ENCODE measurements around the gene NLRP7.
"Not testable (repeated sequence)": the region's sequence is repeated elsewhere in the genome, so short reads cannot be mapped to it uniquely, and the experiment has no call there.

NLRP7 gene

GRCh38 chr19:54918499-54918898 lies 28.8 kb downstream of the NLRP7 start:
- Histone ChIP-seq H3K27me3 (ENCODE audit: low read depth, low read length) (no peaks in the 10 kb centered on the region), H3K4me3 (ENCODE audit: low read depth in 1 of 2, low read length in 2 of 2) (no peak overlapping the region)

GRCh38 chr19:54916822-54917221 lies 30.5 kb downstream of the NLRP7 start:
- no peak overlapping the region for H3K27ac ChIP-seq (ENCODE audit: low read length)
- no peaks in the 10 kb centered on the region for H3K36me3 ChIP-seq (ENCODE audit: control insufficient read depth in 1 of 2, insufficient read depth in 2 of 2, low read length in 2 of 2)
- no peak overlapping the region for H3K4me3 ChIP-seq (ENCODE audit: low read depth in 1 of 2, low read length in 2 of 2)
- H3K4me1 ChIP-seq (ENCODE audit: control insufficient read depth in 1 of 2, insufficient read depth in 2 of 2, low read length in 2 of 2): no peaks in the 10 kb centered on the region
- no peaks in the 10 kb centered on the region for H3K9me3 ChIP-seq (ENCODE audit: control insufficient read depth in 1 of 2, low read length in 2 of 2)
- no peaks in the 10 kb centered on the region for H3K27me3 ChIP-seq (ENCODE audit: low read depth, low read length)

More at GRCh38 chr19:54918499-54918898, 28.8 kb downstream of the NLRP7 start:
- Histone ChIP-seq H3K9me3 (ENCODE audit: control insufficient read depth in 1 of 2, low read length in 2 of 2) (no peaks in the 10 kb centered on the region), H3K27ac (ENCODE audit: low read length) (no peak overlapping the region), H3K4me1 (ENCODE audit: control insufficient read depth in 1 of 2, insufficient read depth in 2 of 2, low read length in 2 of 2) (no peaks in the 10 kb centered on the region), H3K36me3 (ENCODE audit: control insufficient read depth in 1 of 2, insufficient read depth in 2 of 2, low read length in 2 of 2) (no peaks in the 10 kb centered on the region)

- H3K27me3 ChIP-seq (ENCODE audit: low read depth, low read length); H3K27ac ChIP-seq (ENCODE audit: low read length); H3K4me1 ChIP-seq (ENCODE audit: control insufficient read depth in 1 of 2, insufficient read depth in 2 of 2, low read length in 2 of 2); H3K9me3 ChIP-seq (ENCODE audit: control insufficient read depth in 1 of 2, low read length in 2 of 2); H3K36me3 ChIP-seq (ENCODE audit: control insufficient read depth in 1 of 2, insufficient read depth in 2 of 2, low read length in 2 of 2); H3K4me3 ChIP-seq (ENCODE audit: low read depth in 1 of 2, low read length in 2 of 2): not testable (repeated sequence)
Observed at GRCh38 chr19:54907899-54908298, 39.4 kb downstream of the NLRP7 start.

- Histone ChIP-seq H3K27ac (ENCODE audit: low read length) (no peak overlapping the region), H3K4me1 (ENCODE audit: control insufficient read depth in 1 of 2, insufficient read depth in 2 of 2, low read length in 2 of 2) (no peaks in the 10 kb centered on the region), H3K9me3 (ENCODE audit: control insufficient read depth in 1 of 2, low read length in 2 of 2) (no peaks in the 10 kb centered on the region), H3K4me3 (ENCODE audit: low read depth in 1 of 2, low read length in 2 of 2) (no peak overlapping the region), H3K36me3 (ENCODE audit: control insufficient read depth in 1 of 2, insufficient read depth in 2 of 2, low read length in 2 of 2) (no peaks in the 10 kb centered on the region), H3K27me3 (ENCODE audit: low read depth, low read length) (no peaks in the 10 kb centered on the region)
Observed at GRCh38 chr19:54906819-54907218, 40.5 kb downstream of the NLRP7 start.

- H3K9me3 ChIP-seq (ENCODE audit: control insufficient read depth in 1 of 2, low read length in 2 of 2): no peaks in the 10 kb centered on the region
- H3K4me1 ChIP-seq (ENCODE audit: control insufficient read depth in 1 of 2, insufficient read depth in 2 of 2, low read length in 2 of 2): no peaks in the 10 kb centered on the region
- no peak within 1 kb of the TSS for H3K27ac ChIP-seq (ENCODE audit: low read length)
- no peaks in the 10 kb centered on the region for H3K27me3 ChIP-seq (ENCODE audit: low read depth, low read length)
- no peak within 1 kb of the TSS for H3K4me3 ChIP-seq (ENCODE audit: low read depth in 1 of 2, low read length in 2 of 2)
- H3K36me3 ChIP-seq (ENCODE audit: control insufficient read depth in 1 of 2, insufficient read depth in 2 of 2, low read length in 2 of 2): no peaks in the 10 kb centered on the region
Observed at GRCh38 chr19:54905803-54906511, 41.4 kb downstream of the NLRP7 start, which contains the start of gene NCR1. Gene NCR1, plus strand, starts transcription at chr19:54906148. Its CDS starts 40 bp downstream, at chr19:54906188.

- Histone ChIP-seq H3K27ac (ENCODE audit: low read length) (no peak overlapping the region), H3K27me3 (ENCODE audit: low read depth, low read length) (no peaks in the 10 kb centered on the region)
Observed at GRCh38 chr19:54905421-54905802, 41.9 kb downstream of the NLRP7 start.

GRCh38 chr19:54904261-54904660 lies 43.1 kb downstream of the NLRP7 start:
- not testable (repeated sequence) for H3K4me1 ChIP-seq (ENCODE audit: control insufficient read depth in 1 of 2, insufficient read depth in 2 of 2, low read length in 2 of 2); H3K27ac ChIP-seq (ENCODE audit: low read length); H3K27me3 ChIP-seq (ENCODE audit: low read depth, low read length); H3K4me3 ChIP-seq (ENCODE audit: low read depth in 1 of 2, low read length in 2 of 2); H3K9me3 ChIP-seq (ENCODE audit: control insufficient read depth in 1 of 2, low read length in 2 of 2); H3K36me3 ChIP-seq (ENCODE audit: control insufficient read depth in 1 of 2, insufficient read depth in 2 of 2, low read length in 2 of 2)

More at GRCh38 chr19:54905421-54905802, 41.9 kb downstream of the NLRP7 start:
- no peaks in the 10 kb centered on the region for H3K36me3 ChIP-seq (ENCODE audit: control insufficient read depth in 1 of 2, insufficient read depth in 2 of 2, low read length in 2 of 2)
- H3K4me1 ChIP-seq (ENCODE audit: control insufficient read depth in 1 of 2, insufficient read depth in 2 of 2, low read length in 2 of 2): no peaks in the 10 kb centered on the region
- H3K4me3 ChIP-seq (ENCODE audit: low read depth in 1 of 2, low read length in 2 of 2): no peak overlapping the region
- no peaks in the 10 kb centered on the region for H3K9me3 ChIP-seq (ENCODE audit: control insufficient read depth in 1 of 2, low read length in 2 of 2)

- H3K27ac ChIP-seq (ENCODE audit: low read length): no peak overlapping the region
- H3K4me1 ChIP-seq (ENCODE audit: control insufficient read depth in 1 of 2, insufficient read depth in 2 of 2, low read length in 2 of 2): no peaks in the 10 kb centered on the region
- H3K4me3 ChIP-seq (ENCODE audit: low read depth in 1 of 2, low read length in 2 of 2): no peak overlapping the region
- H3K36me3 ChIP-seq (ENCODE audit: control insufficient read depth in 1 of 2, insufficient read depth in 2 of 2, low read length in 2 of 2): no peaks in the 10 kb centered on the region
- no peaks in the 10 kb centered on the region for H3K27me3 ChIP-seq (ENCODE audit: low read depth, low read length)
- H3K9me3 ChIP-seq (ENCODE audit: control insufficient read depth in 1 of 2, low read length in 2 of 2): no peaks in the 10 kb centered on the region
Observed at GRCh38 chr19:54903303-54903702, 44.0 kb downstream of the NLRP7 start.

GRCh38 chr19:54902061-54902460 lies 45.3 kb downstream of the NLRP7 start:
- Histone ChIP-seq H3K36me3 (ENCODE audit: control insufficient read depth in 1 of 2, insufficient read depth in 2 of 2, low read length in 2 of 2) (no peaks in the 10 kb centered on the region), H3K9me3 (ENCODE audit: control insufficient read depth in 1 of 2, low read length in 2 of 2) (no peaks in the 10 kb centered on the region), H3K4me3 (ENCODE audit: low read depth in 1 of 2, low read length in 2 of 2) (no peak overlapping the region), H3K4me1 (ENCODE audit: control insufficient read depth in 1 of 2, insufficient read depth in 2 of 2, low read length in 2 of 2) (no peaks in the 10 kb centered on the region), H3K27me3 (ENCODE audit: low read depth, low read length) (no peaks in the 10 kb centered on the region), H3K27ac (ENCODE audit: low read length) (no peak overlapping the region)

GRCh38 chr19:54901153-54901552 lies 46.2 kb downstream of the NLRP7 start:
- not testable (repeated sequence) for H3K4me1 ChIP-seq (ENCODE audit: control insufficient read depth in 1 of 2, insufficient read depth in 2 of 2, low read length in 2 of 2); H3K9me3 ChIP-seq (ENCODE audit: control insufficient read depth in 1 of 2, low read length in 2 of 2); H3K27ac ChIP-seq (ENCODE audit: low read length); H3K36me3 ChIP-seq (ENCODE audit: control insufficient read depth in 1 of 2, insufficient read depth in 2 of 2, low read length in 2 of 2); H3K4me3 ChIP-seq (ENCODE audit: low read depth in 1 of 2, low read length in 2 of 2); H3K27me3 ChIP-seq (ENCODE audit: low read depth, low read length)

- not testable (repeated sequence) for H3K27ac ChIP-seq (ENCODE audit: low read length); H3K36me3 ChIP-seq (ENCODE audit: control insufficient read depth in 1 of 2, insufficient read depth in 2 of 2, low read length in 2 of 2); H3K27me3 ChIP-seq (ENCODE audit: low read depth, low read length); H3K4me1 ChIP-seq (ENCODE audit: control insufficient read depth in 1 of 2, insufficient read depth in 2 of 2, low read length in 2 of 2); H3K9me3 ChIP-seq (ENCODE audit: control insufficient read depth in 1 of 2, low read length in 2 of 2); H3K4me3 ChIP-seq (ENCODE audit: low read depth in 1 of 2, low read length in 2 of 2)
Observed at GRCh38 chr19:54899646-54900045, 47.7 kb downstream of the NLRP7 start.

GRCh38 chr19:54898685-54899084 lies 48.6 kb downstream of the NLRP7 start:
- not testable (repeated sequence) for H3K36me3 ChIP-seq (ENCODE audit: control insufficient read depth in 1 of 2, insufficient read depth in 2 of 2, low read length in 2 of 2); H3K9me3 ChIP-seq (ENCODE audit: control insufficient read depth in 1 of 2, low read length in 2 of 2); H3K27me3 ChIP-seq (ENCODE audit: low read depth, low read length); H3K27ac ChIP-seq (ENCODE audit: low read length); H3K4me1 ChIP-seq (ENCODE audit: control insufficient read depth in 1 of 2, insufficient read depth in 2 of 2, low read length in 2 of 2); H3K4me3 ChIP-seq (ENCODE audit: low read depth in 1 of 2, low read length in 2 of 2)

Data from muscle layer of duodenum (tissue), 2 donors.